NB4 (cell line): Measurements from ENCODE around the gene MFAP4.

ENCODE experiments used
- DNase-seq: peaks from one replicate; pipeline ENCODE4 v3.0.0; 2010; ENCODE audit warnings: low read depth
- H3K4me3 ChIP-seq: one replicate; pipeline ENCODE4 v1.5.1; 2011; ENCODE audit warnings: mild to moderate bottlenecking, low read depth, low read length, moderate library complexity
- CTCF ChIP-seq: IDR thresholded peaks from one replicate; pipeline ENCODE4 v1.5.1; 2012; ENCODE audit warnings: low read depth, low read length
- MAX ChIP-seq: IDR thresholded peaks from 2 replicates; pipeline ENCODE4 v1.6.1; 2011; ENCODE audit warnings: low read depth, low read length
- MYC ChIP-seq: IDR thresholded peaks from 2 replicates; pipeline ENCODE4 v1.6.1; 2011; ENCODE audit warnings: low read depth, low read length
- POLR2A ChIP-seq: IDR thresholded peaks from 2 replicates; pipeline ENCODE4 v1.6.1; 2011; ENCODE audit warnings: mild to moderate bottlenecking; ENCODE audit not compliant: insufficient read length; ENCODE audit errors: extremely low read depth

Gene MFAP4

GRCh38 chr17:19362277-19363113 lies 24.5 kb downstream of the MFAP4 start, which contains the start of gene B9D1:
TSS of gene B9D1 (minus strand) at chr17:19362723. CDS start at chr17:19362569, 154 bp downstream.
- peak within 1 kb of the TSS; percentile 71 for H3K4me3 ChIP-seq
- DNase-seq, result peak; percentile 90
- TF ChIP-seq MAX, result peak; percentile 57
- peak; percentile 55 for TF ChIP-seq MYC
- no peak for TF ChIP-seq POLR2A
- peak; percentile 60 for TF ChIP-seq CTCF

GRCh38 chr17:19361944-19362276 lies 25.1 kb downstream of the MFAP4 start:
- TF ChIP-seq MYC (no peak), CTCF (no peak), MAX (no peak), POLR2A (no peak)
- DNase-seq, result no peak

GRCh38 chr17:19361326-19361725 lies 25.7 kb downstream of the MFAP4 start:
- no peak overlapping the region for H3K4me3 ChIP-seq

More at GRCh38 chr17:19361944-19362276, 25.1 kb downstream of the MFAP4 start:
- H3K4me3 ChIP-seq, result peak overlapping the region; percentile 71

GRCh38 chr17:19360772-19361171 lies 26.2 kb downstream of the MFAP4 start:
- H3K4me3 ChIP-seq, result no peak overlapping the region
- no peak for DNase-seq
- TF ChIP-seq MYC, result no peak
- no peak for TF ChIP-seq CTCF
- no peak for TF ChIP-seq POLR2A
- no peak for TF ChIP-seq MAX

More at GRCh38 chr17:19361326-19361725, 25.7 kb downstream of the MFAP4 start:
- no peak for DNase-seq
- TF ChIP-seq MYC, result no peak
- no peak for TF ChIP-seq CTCF
- no peak for TF ChIP-seq MAX
- no peak for TF ChIP-seq POLR2A

GRCh38 chr17:19359856-19360255 lies 27.1 kb downstream of the MFAP4 start:
- TF ChIP-seq MYC, result no peak
- no peak for TF ChIP-seq MAX
- no peak for TF ChIP-seq CTCF
- no peak for TF ChIP-seq POLR2A
- no peak for DNase-seq
- no peak overlapping the region for H3K4me3 ChIP-seq
